ENCODE results near the gene ITM2C. TPM values are rescaled to one million over a fixed set of nuclear protein-coding genes. Genes with fewer than 3 reads are reported as not detected.

The ITM2C gene
- total and polyA plus RNA-seq, 4 donors = 18.0 to 99.7 (median 23.1) TPM

GRCh38 chr2:230919681-230920080, 54.9 kb downstream of the ITM2C start:
- ATAC-seq (ENCODE audit: insufficient read depth, low FRiP score) = no peak
- Histone ChIP-seq H3K9ac (ENCODE audit: insufficient read depth in 1 of 2, low read length in 2 of 2) (no peak overlapping the region), H3K36me3 (ENCODE audit: control insufficient read depth in 4 of 4, insufficient read depth in 4 of 4, low read length in 4 of 4) (no peaks in the 10 kb centered on the region), H3K27me3 (ENCODE audit: control insufficient read depth in 3 of 3, insufficient read depth in 3 of 3, low read length in 2 of 3) (peaks cover 0 to 3% (median 0%) of the 10 kb centered on the region in 3 donors), H3K4me3 (no peak overlapping the region), H3K4me1 (ENCODE audit: control insufficient read depth in 5 of 5, insufficient read depth in 5 of 5, low read length in 5 of 5) (no peaks in the 10 kb centered on the region), H3K27ac (ENCODE audit: low read depth in 1 of 2, low read length in 1 of 2) (no peak overlapping the region), H3K9me3 (ENCODE audit: control insufficient read depth in 4 of 4, insufficient read depth in 3 of 4, low read length in 3 of 4) (no peaks in the 10 kb centered on the region)
- WGBS, 2 donors = 77 to 82% methylated on average over 2 of the region's 2 CpGs
- DNase-seq = no peak
- no peak for TF ChIP-seq CTCF (IDR thresholded peaks at IDR 0.05; ENCODE audit: control extremely low read depth, extremely low read depth)

GRCh38 chr2:230920167-230920566, 55.4 kb downstream of the ITM2C start:
- no peak overlapping the region for H3K9ac ChIP-seq (ENCODE audit: insufficient read depth in 1 of 2, low read length in 2 of 2)
- H3K4me3 ChIP-seq = no peak overlapping the region
- H3K36me3 ChIP-seq (ENCODE audit: control insufficient read depth in 4 of 4, insufficient read depth in 4 of 4, low read length in 4 of 4) = no peaks in the 10 kb centered on the region
- TF ChIP-seq CTCF (IDR thresholded peaks at IDR 0.05; ENCODE audit: control extremely low read depth, extremely low read depth) = no peak
- no peak for ATAC-seq (ENCODE audit: insufficient read depth, low FRiP score)
- DNase-seq = no peak
- no peaks in the 10 kb centered on the region for H3K4me1 ChIP-seq (ENCODE audit: control insufficient read depth in 5 of 5, insufficient read depth in 5 of 5, low read length in 5 of 5)
- no peak overlapping the region for H3K27ac ChIP-seq (ENCODE audit: low read depth in 1 of 2, low read length in 1 of 2)
- 70 to 80% methylated on average over 2 of the region's 2 CpGs for WGBS, 2 donors
- peaks cover 0 to 3% (median 0%) of the 10 kb centered on the region in 3 donors for H3K27me3 ChIP-seq (ENCODE audit: control insufficient read depth in 3 of 3, insufficient read depth in 3 of 3, low read length in 2 of 3)
- no peaks in the 10 kb centered on the region for H3K9me3 ChIP-seq (ENCODE audit: control insufficient read depth in 4 of 4, insufficient read depth in 3 of 4, low read length in 3 of 4)

GRCh38 chr2:230921806-230922595, 57.3 kb downstream of the ITM2C start:
- no peak for DNase-seq
- H3K27ac ChIP-seq (ENCODE audit: low read depth in 1 of 2, low read length in 1 of 2) = no peak overlapping the region
- no peak overlapping the region for H3K4me3 ChIP-seq
- no peaks in the 10 kb centered on the region for H3K9me3 ChIP-seq (ENCODE audit: control insufficient read depth in 4 of 4, insufficient read depth in 3 of 4, low read length in 3 of 4)
- no peaks in the 10 kb centered on the region for H3K4me1 ChIP-seq (ENCODE audit: control insufficient read depth in 5 of 5, insufficient read depth in 5 of 5, low read length in 5 of 5)
- H3K9ac ChIP-seq (ENCODE audit: insufficient read depth in 1 of 2, low read length in 2 of 2) = no peak overlapping the region
- H3K36me3 ChIP-seq (ENCODE audit: control insufficient read depth in 4 of 4, insufficient read depth in 4 of 4, low read length in 4 of 4) = no peaks in the 10 kb centered on the region
- WGBS, 2 donors = 73 to 80% methylated on average over 11 of the region's 11 CpGs
- H3K27me3 ChIP-seq (ENCODE audit: control insufficient read depth in 3 of 3, insufficient read depth in 3 of 3, low read length in 2 of 3) = peaks cover 0 to 3% (median 0%) of the 10 kb centered on the region in 3 donors
- TF ChIP-seq CTCF (IDR thresholded peaks at IDR 0.05; ENCODE audit: control extremely low read depth, extremely low read depth) = no peak
- no peak for ATAC-seq (ENCODE audit: insufficient read depth, low FRiP score)

Data from lung (tissue), 12 donors.